Endothelial cell of umbilical vein (primary cell): ENCODE measurements around the gene HSD3B7. TPM values are rescaled to one million over a fixed set of nuclear protein-coding genes. Genes with fewer than 3 reads are reported as not detected.

Experiments used
- BruUV-seq: library from RNA; stranded (reverse); fragments of 400-500 nt; replicated peaks from 2 replicates; lab custom pipeline; 2021; lab: Mats Ljungman, UMichigan
- CTCF ChIA-PET: fragments of 300-600, 350-600 bp; sonication (Branson Sonifier 250); formaldehyde crosslinking; loops from one replicate; lab custom pipeline; 2021; ENCODE audit warnings: antibody characterized with exemption, inconsistent platforms; lab: Charles Lee
- POLR2A ChIA-PET: fragments of 300-600, 350-600 bp; sonication (Branson Sonifier 250); formaldehyde crosslinking; loops from one replicate; lab custom pipeline; 2021; ENCODE audit warnings: antibody characterized with exemption, inconsistent platforms; lab: Charles Lee
- DNase-seq: peaks from one replicate; pipeline ENCODE4 v3.0.0-alpha.2; 2011; ENCODE audit warnings: low read depth, low spot score
- FAIRE-seq: peaks from 2 replicates; lab custom pipeline; 2011; peaks lifted over from hg19 to GRCh38; lab: Jason Lieb, UNC
- H2AFZ ChIP-seq: 2 replicates; pipeline ENCODE4 v1.6.0; 2012; ENCODE audit warnings: low read depth, low read length, control low read depth, inconsistent platforms
- H3K27ac ChIP-seq: 2 replicates; pipeline ENCODE4 v1.5.1; 2011; ENCODE audit warnings: low read depth, mild to moderate bottlenecking, control low read depth, low read length, moderate library complexity; ENCODE audit not compliant: insufficient read depth
- H3K27me3 ChIP-seq, 2 experiments: 2 replicates each; pipeline versions ENCODE4 v1.6.0 to v1.6.1; 2011; ENCODE audit warnings: low read length in 2 of 2, mixed read lengths in 1 of 2; ENCODE audit not compliant: control insufficient read depth in 2 of 2, insufficient read depth in 2 of 2
- H3K36me3 ChIP-seq, 2 experiments: 2 replicates in 1 of 2; 3 replicates in 1 of 2; pipeline ENCODE4 v1.5.1; 2011; ENCODE audit warnings: low read length in 2 of 2, mild to moderate bottlenecking in 1 of 2, moderate library complexity in 1 of 2; ENCODE audit not compliant: control insufficient read depth in 2 of 2, insufficient read depth in 2 of 2; ENCODE audit errors: extremely low read depth in 1 of 2
- H3K4me1 ChIP-seq: 3 replicates; pipeline ENCODE4 v1.5.1; 2011; ENCODE audit warnings: mild to moderate bottlenecking, low read length; ENCODE audit not compliant: control insufficient read depth, insufficient read depth; ENCODE audit errors: extremely low read depth
- H3K4me2 ChIP-seq: 2 replicates; pipeline ENCODE4 v1.6.1; 2011; ENCODE audit warnings: low read length, control low read depth, mixed read lengths; ENCODE audit not compliant: insufficient read depth
- H3K4me3 ChIP-seq, 3 experiments: fragments of 200-600 bp in 1 of 3; sonication (generic), shearing (Covaris generic) in 1 of 3; replicated peaks in 1 of 3; 2 replicates each; pipeline ENCODE4 v1.5.1; 2011 to 2016; ENCODE audit warnings: control low read depth in 3 of 3, low read length in 3 of 3, mild to moderate bottlenecking in 2 of 3, inconsistent platforms in 1 of 3, low read depth in 1 of 3, moderate library complexity in 1 of 3; ENCODE audit not compliant: insufficient read depth in 1 of 3
- H3K79me2 ChIP-seq: 2 replicates; pipeline ENCODE4 v1.6.0; 2012; ENCODE audit warnings: low read length, inconsistent platforms; ENCODE audit not compliant: control insufficient read depth, insufficient read depth
- H3K9ac ChIP-seq: replicated peaks from 2 replicates; pipeline ENCODE3; 2011; ENCODE audit warnings: low read length, control low read depth; ENCODE audit not compliant: insufficient read depth; ENCODE audit errors: extremely low read depth
- H3K9me1 ChIP-seq: replicated peaks from 3 replicates; pipeline ENCODE4 v1.6.0; 2011; ENCODE audit warnings: mild to moderate bottlenecking, low read length; ENCODE audit not compliant: control insufficient read depth, insufficient read depth; ENCODE audit errors: extremely low read depth
- H3K9me3 ChIP-seq: replicated peaks from 2 replicates; pipeline ENCODE4 v1.5.1; 2012; ENCODE audit warnings: low read length, inconsistent platforms; ENCODE audit not compliant: control insufficient read depth, insufficient read depth
- H4K20me1 ChIP-seq: replicated peaks from 2 replicates; pipeline ENCODE3; 2011; ENCODE audit warnings: mild to moderate bottlenecking, low read length; ENCODE audit not compliant: control insufficient read depth, insufficient read depth; ENCODE audit errors: extremely low read depth
- EZH2 ChIP-seq: IDR thresholded peaks from 2 replicates; pipeline ENCODE4 v1.6.1; 2012; ENCODE audit warnings: borderline replicate concordance, low read depth, mild to moderate bottlenecking, moderate library complexity, low read length, inconsistent platforms; ENCODE audit not compliant: severe bottlenecking
- FOS ChIP-seq: IDR thresholded peaks from 2 replicates; pipeline ENCODE4 v1.6.1; 2011; ENCODE audit warnings: mild to moderate bottlenecking, low read length, moderate library complexity, borderline replicate concordance; ENCODE audit not compliant: insufficient read depth
- GATA2 ChIP-seq: IDR thresholded peaks from 2 replicates; pipeline ENCODE4 v1.7.0; 2011; ENCODE audit warnings: low read depth, mild to moderate bottlenecking, moderate library complexity, mixed read lengths, low read length; ENCODE audit not compliant: insufficient read length, insufficient read depth
- JUN ChIP-seq: IDR thresholded peaks from 2 replicates; pipeline ENCODE4 v1.6.1; 2011; ENCODE audit warnings: borderline replicate concordance, low read depth; ENCODE audit not compliant: insufficient read length, insufficient read depth
- MYC ChIP-seq: IDR thresholded peaks from one replicate; pipeline ENCODE4 v1.6.1; 2011; ENCODE audit warnings: mild to moderate bottlenecking, low read depth, low read length
- POLR2A ChIP-seq: IDR thresholded peaks from 2 replicates; pipeline ENCODE4 v1.6.1; 2012; ENCODE audit warnings: low read depth, mild to moderate bottlenecking, control low read depth, low read length
- POLR2AphosphoS5 ChIP-seq: IDR thresholded peaks from 2 replicates; pipeline ENCODE4 v1.6.1; 2012; ENCODE audit warnings: low read depth, mild to moderate bottlenecking, control low read depth, low read length, moderate library complexity; ENCODE audit not compliant: insufficient read depth
- dilution Hi-C: fragments of 300-500 bp; cut with MboI; formaldehyde crosslinking; loops from one replicate; pipeline ENCODE4 v1.15.0; 2019; ENCODE audit warnings: low sequenced_read_pairs; ENCODE audit not compliant: extremely low pct_ligation_motif_present
- intact Hi-C: fragments of 100-400 bp; cut with micrococcal nuclease; formaldehyde crosslinking; loops from one replicate; pipeline ENCODE4 v1.10.0; 2022
- polyA plus RNA-seq, 4 experiments: library from polyadenylated mRNA; depleted of rRNA in 3 of 4; stranded (reverse) in 3 of 4; unstranded in 1 of 4; fragments of >200 nt; gene quantifications; 2 replicates each; pipeline versions ENCODE4 v1.2.1 to v1.2.3, GENCODE V29; 2011 to 2012; ENCODE audit warnings: missing spikeins in 1 of 4
- total RNA-seq: library from RNA; stranded (reverse); gene quantifications from 2 replicates; pipeline ENCODE4 v1.2.3, GENCODE V29; 2021
- TF ChIP-seq, protein P1 (sequence below), 2 donors: IDR thresholded peaks; 1 replicate in 1 of 2; 2 replicates in 1 of 2; pipeline ENCODE4 v1.5.1; 2011; ENCODE audit warnings: low read length in 2 of 2, mild to moderate bottlenecking in 2 of 2, moderate library complexity in 2 of 2, control low read depth in 1 of 2, inconsistent platforms in 1 of 2, low read depth in 1 of 2; ENCODE audit not compliant: insufficient read depth in 1 of 2; ENCODE audit errors: extremely low read depth in 1 of 2
- TF ChIP-seq, protein P2 (sequence below): IDR thresholded peaks from 2 replicates; pipeline ENCODE4 v1.6.1; 2011; ENCODE audit not compliant: insufficient read depth, insufficient read length

The HSD3B7 gene
- total and polyA plus RNA-seq, 2 donors (not counting 3 experiments of a cell fraction or from before 2014, with no cell fraction given) = 3.5 to 4.8 TPM

DNA sequence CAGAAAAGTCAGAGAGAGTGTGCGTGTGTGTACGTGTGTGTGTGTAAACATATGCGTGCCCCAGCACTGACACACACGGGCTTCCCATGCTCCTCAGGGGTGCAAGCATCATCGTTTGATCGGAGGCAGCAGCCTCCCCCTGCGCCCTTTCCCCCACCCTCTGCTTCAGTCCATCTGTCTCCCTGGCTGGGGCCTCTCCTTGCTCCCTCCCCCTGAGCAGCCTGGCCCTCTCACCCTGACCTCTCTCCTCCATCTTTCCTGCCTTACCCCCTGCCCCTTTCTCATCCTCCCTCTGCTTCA lies 21.0 kb downstream of the HSD3B7 start:
- H4K20me1 ChIP-seq = no peaks in the 10 kb centered on the region
- no peak overlapping the region for H3K27ac ChIP-seq
- H3K4me2 ChIP-seq = no peak overlapping the region
- TF ChIP-seq, protein P1, sequence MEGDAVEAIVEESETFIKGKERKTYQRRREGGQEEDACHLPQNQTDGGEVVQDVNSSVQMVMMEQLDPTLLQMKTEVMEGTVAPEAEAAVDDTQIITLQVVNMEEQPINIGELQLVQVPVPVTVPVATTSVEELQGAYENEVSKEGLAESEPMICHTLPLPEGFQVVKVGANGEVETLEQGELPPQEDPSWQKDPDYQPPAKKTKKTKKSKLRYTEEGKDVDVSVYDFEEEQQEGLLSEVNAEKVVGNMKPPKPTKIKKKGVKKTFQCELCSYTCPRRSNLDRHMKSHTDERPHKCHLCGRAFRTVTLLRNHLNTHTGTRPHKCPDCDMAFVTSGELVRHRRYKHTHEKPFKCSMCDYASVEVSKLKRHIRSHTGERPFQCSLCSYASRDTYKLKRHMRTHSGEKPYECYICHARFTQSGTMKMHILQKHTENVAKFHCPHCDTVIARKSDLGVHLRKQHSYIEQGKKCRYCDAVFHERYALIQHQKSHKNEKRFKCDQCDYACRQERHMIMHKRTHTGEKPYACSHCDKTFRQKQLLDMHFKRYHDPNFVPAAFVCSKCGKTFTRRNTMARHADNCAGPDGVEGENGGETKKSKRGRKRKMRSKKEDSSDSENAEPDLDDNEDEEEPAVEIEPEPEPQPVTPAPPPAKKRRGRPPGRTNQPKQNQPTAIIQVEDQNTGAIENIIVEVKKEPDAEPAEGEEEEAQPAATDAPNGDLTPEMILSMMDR (IDR thresholded peaks at IDR 0.05; ENCODE audit: extremely low read depth in 1 of 2, insufficient read depth in 1 of 2, low read depth in 1 of 2, low read length in 2 of 2) = no peak
- TF ChIP-seq, protein P2, sequence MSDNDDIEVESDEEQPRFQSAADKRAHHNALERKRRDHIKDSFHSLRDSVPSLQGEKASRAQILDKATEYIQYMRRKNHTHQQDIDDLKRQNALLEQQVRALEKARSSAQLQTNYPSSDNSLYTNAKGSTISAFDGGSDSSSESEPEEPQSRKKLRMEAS = no peak
- TF ChIP-seq FOS (no peak), MYC (no peak), POLR2A (no peak), GATA2 (no peak), EZH2 (no peak), POLR2AphosphoS5 (no peak), JUN (no peak)
- no peaks in the 10 kb centered on the region for H3K79me2 ChIP-seq
- DNase-seq (no peak), FAIRE-seq (no peak)
- dilution Hi-C loops = no loop called here
- no peak overlapping the region for H3K9ac ChIP-seq
- H3K4me1 ChIP-seq = no peaks in the 10 kb centered on the region
- H3K27me3 ChIP-seq = peaks cover 12 to 19% of the 10 kb centered on the region in 2 experiments
- no TSS peak for BruUV-seq
- no peak overlapping the region for H3K4me3 ChIP-seq
- POLR2A ChIA-PET = no interaction called here
- H2AFZ ChIP-seq = no peak overlapping the region
- no peaks in the 10 kb centered on the region for H3K9me3 ChIP-seq
- intact Hi-C loops = no loop called here
- CTCF ChIA-PET = no interaction called here
- H3K36me3 ChIP-seq = no peaks in the 10 kb centered on the region
- no peaks in the 10 kb centered on the region for H3K9me1 ChIP-seq
